ENCODE data around the gene RNF166.

Gene RNF166

GRCh38 chr16:88732961-88733294, 26.7 kb upstream of the RNF166 start:
- no peak for TF ChIP-seq CTCF (IDR thresholded peaks at IDR 0.05)

GRCh38 chr16:88732172-88732960, 26.2 kb upstream of the RNF166 start:
- TF ChIP-seq CTCF (IDR thresholded peaks at IDR 0.05), result no peak

- no peak for TF ChIP-seq CTCF (IDR thresholded peaks at IDR 0.05)
These were observed 25.5 kb upstream of the RNF166 start for GRCh38 chr16:88731699-88732098.

- no peak for TF ChIP-seq CTCF (IDR thresholded peaks at IDR 0.05)
These were observed 24.7 kb upstream of the RNF166 start for GRCh38 chr16:88730632-88731607.

- no peak for TF ChIP-seq CTCF (IDR thresholded peaks at IDR 0.05)
These were observed 21.7 kb upstream of the RNF166 start for GRCh38 chr16:88727871-88728270.

GRCh38 chr16:88726981-88727380, 20.8 kb upstream of the RNF166 start:
- TF ChIP-seq CTCF (IDR thresholded peaks at IDR 0.05), result no peak

DNA sequence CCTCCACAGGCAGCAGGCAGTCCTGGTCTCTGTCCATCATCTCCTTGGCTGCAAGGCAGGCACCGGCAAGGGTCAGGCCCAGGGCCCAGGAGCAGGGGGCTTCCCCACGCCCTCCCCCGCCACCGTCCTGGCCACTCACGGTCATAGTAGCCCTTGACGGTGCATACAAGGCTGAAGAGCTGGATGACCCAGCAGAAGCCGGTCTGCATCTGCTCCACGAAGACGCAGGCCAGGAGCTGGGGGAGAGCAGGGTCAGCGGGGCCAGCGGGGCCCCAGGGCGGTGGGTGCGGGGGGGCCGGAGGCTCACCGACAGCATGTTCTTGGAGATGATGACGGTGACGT, 20.2 kb upstream of the RNF166 start:
- no peak for TF ChIP-seq CTCF (IDR thresholded peaks at IDR 0.05)
